Measurements from ENCODE around the gene PDZD4. TPM values are rescaled to one million over a fixed set of nuclear protein-coding genes. Genes with fewer than 3 reads are reported as not detected.

The PDZD4 gene
- total and polyA plus RNA-seq, 2 of the 4 experiments (the other 2 are of a cell fraction) = under 0.01 to 0.38 TPM

DNA sequence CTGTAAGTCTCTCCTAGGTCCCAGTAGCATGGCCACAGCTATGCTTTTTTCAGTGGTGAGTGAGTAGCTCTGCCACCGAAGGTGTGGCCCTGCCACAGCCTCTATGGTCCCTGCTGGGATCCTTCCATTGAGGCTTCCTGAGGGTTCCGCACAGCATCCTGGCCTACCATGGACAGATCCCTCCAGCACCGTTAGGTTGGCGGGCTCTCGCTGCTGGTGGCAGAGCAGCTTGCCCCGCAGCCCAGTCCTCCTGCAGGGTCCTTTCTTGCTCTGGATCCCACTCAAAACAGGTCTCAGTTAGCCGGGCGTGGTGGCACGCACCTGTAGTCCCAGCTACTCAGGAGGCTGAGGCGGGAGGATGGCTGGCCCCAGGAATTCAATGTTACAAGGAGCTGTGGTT, 2.4 kb upstream of the PDZD4 start:
- Histone ChIP-seq H3K18ac (ENCODE audit: low read depth, low read length) (no peak overlapping the region), H2AFZ (replicated peaks; ENCODE audit: low read length, poor library complexity) (no peak overlapping the region), H3K56ac (ENCODE audit: extremely low read depth, insufficient read depth, low read length) (no peak overlapping the region), H4K91ac (ENCODE audit: insufficient read depth, low read depth, low read length) (no peak overlapping the region), H3K4me2 (ENCODE audit: low read depth, low read length) (no peak overlapping the region), H3K4me3 (ENCODE audit: insufficient read depth, low read depth, low read length) (no peak overlapping the region), H2AK9ac (replicated peaks; ENCODE audit: low read depth, low read length, poor library complexity) (no peak overlapping the region), H3K14ac (replicated peaks; ENCODE audit: low read depth, low read length) (no peak overlapping the region), H3K9me1 (ENCODE audit: insufficient read depth, low read length) (no peaks in the 10 kb centered on the region), H2AK5ac (ENCODE audit: low read depth, low read length) (no peak overlapping the region), H3K27me3 (ENCODE audit: control insufficient read depth, insufficient read depth, low read length) (peaks cover 45% of the 10 kb centered on the region), H3K4me1 (ENCODE audit: control insufficient read depth, insufficient read depth, low read length) (no peaks in the 10 kb centered on the region), H3K79me1 (ENCODE audit: low read depth in 1 of 2, low read length in 2 of 2) (no peaks in the 10 kb centered on the region), H2BK120ac (ENCODE audit: low read depth, low read length) (no peak overlapping the region), H2BK20ac (ENCODE audit: low read depth, low read length) (no peak overlapping the region), H4K20me1 (ENCODE audit: insufficient read depth, low read length) (no peaks in the 10 kb centered on the region; the same call in 1 of the 2 replicates), H3K4ac (ENCODE audit: low read depth, low read length) (no peak overlapping the region), H2BK5ac (ENCODE audit: low read depth, low read length, poor library complexity, severe bottlenecking) (no peak overlapping the region), H4K5ac (ENCODE audit: low read depth, low read length) (no peak overlapping the region), H3K9ac (ENCODE audit: low read depth, low read length) (no peak overlapping the region), H2BK15ac (ENCODE audit: low read depth, low read length) (no peak overlapping the region), H3K23ac (ENCODE audit: low read depth, low read length) (no peak overlapping the region), H3K27ac (ENCODE audit: insufficient read depth, low read length) (no peak overlapping the region), H3K9me3 (ENCODE audit: control insufficient read depth, insufficient read depth, low read length) (peaks cover 19% of the 10 kb centered on the region; the same call in 1 of the 2 replicates), H3K36me3 (ENCODE audit: control insufficient read depth, insufficient read depth, low read length) (no peaks in the 10 kb centered on the region), H4K8ac (ENCODE audit: low read depth in 2 of 2, low read length in 2 of 2) (no peak overlapping the region)
- dilution Hi-C loops (cut with HindIII; ENCODE audit: low sequenced_read_pairs, unreplicated experiment) = no loop called here
- in situ Hi-C loops (cut with MboI; ENCODE audit: low sequenced_read_pairs) = no loop called here
- ChIA-PET POLR2A (ENCODE audit: unreplicated experiment) (no interaction called here), CTCF (no interaction called here)
- intact Hi-C loops (cut with micrococcal nuclease) = no loop called here
- 79% methylated on average over 4 of the region's 10 CpGs; no CpG with 5 or more reads in 1 of the 2 experiments for WGBS, 2 experiments (ENCODE audit: extremely low coverage in 2 of 2, insufficient read length in 1 of 2)
- BruUV-seq (replicated peaks) = no TSS peak
- ATAC-seq (ENCODE audit: low read depth) (no peak), DNase-seq (no peak)
- no peak for TF ChIP-seq FOS (IDR thresholded peaks at IDR 0.05; ENCODE audit: low read depth, low read length)
- no peak for TF ChIP-seq CEBPB (IDR thresholded peaks at IDR 0.05; ENCODE audit: low read depth, low read length)
- no peak for TF ChIP-seq NFE2L2 (IDR thresholded peaks at IDR 0.05; ENCODE audit: low read depth, low read length)
- TF ChIP-seq MAZ (IDR thresholded peaks at IDR 0.05; ENCODE audit: borderline replicate concordance, low read depth, low read length) = no peak
- TF ChIP-seq POLR2A (IDR thresholded peaks at IDR 0.05; ENCODE audit: low read depth, low read length) = no peak
- TF ChIP-seq, protein P1, sequence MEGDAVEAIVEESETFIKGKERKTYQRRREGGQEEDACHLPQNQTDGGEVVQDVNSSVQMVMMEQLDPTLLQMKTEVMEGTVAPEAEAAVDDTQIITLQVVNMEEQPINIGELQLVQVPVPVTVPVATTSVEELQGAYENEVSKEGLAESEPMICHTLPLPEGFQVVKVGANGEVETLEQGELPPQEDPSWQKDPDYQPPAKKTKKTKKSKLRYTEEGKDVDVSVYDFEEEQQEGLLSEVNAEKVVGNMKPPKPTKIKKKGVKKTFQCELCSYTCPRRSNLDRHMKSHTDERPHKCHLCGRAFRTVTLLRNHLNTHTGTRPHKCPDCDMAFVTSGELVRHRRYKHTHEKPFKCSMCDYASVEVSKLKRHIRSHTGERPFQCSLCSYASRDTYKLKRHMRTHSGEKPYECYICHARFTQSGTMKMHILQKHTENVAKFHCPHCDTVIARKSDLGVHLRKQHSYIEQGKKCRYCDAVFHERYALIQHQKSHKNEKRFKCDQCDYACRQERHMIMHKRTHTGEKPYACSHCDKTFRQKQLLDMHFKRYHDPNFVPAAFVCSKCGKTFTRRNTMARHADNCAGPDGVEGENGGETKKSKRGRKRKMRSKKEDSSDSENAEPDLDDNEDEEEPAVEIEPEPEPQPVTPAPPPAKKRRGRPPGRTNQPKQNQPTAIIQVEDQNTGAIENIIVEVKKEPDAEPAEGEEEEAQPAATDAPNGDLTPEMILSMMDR (conservative IDR thresholded peaks at IDR 0.05; ENCODE audit: low read depth, low read length) = no peak

All from IMR-90 (cell line).